Stimulated activated CD8-positive, alpha-beta memory T cell treated with anti-CD3 and anti-CD28 coated beads, Interleukin-15, amount 100 ng/mL, for 4 hours (primary cell): ENCODE measurements around the gene PRR30.
A peak's percentile ranks its signal among the peaks of the same experiment; 100 is the strongest.
"Not testable (repeated sequence)": the region's sequence is repeated elsewhere in the genome, so short reads cannot be mapped to it uniquely, and the experiment has no call there.

Experiments used
- DNase-seq, 2 donors: peaks; one replicate each; pipeline ENCODE4 v3.0.0-alpha.2; 2020; ENCODE audit warnings: low read depth in 2 of 2

The PRR30 gene

DNA sequence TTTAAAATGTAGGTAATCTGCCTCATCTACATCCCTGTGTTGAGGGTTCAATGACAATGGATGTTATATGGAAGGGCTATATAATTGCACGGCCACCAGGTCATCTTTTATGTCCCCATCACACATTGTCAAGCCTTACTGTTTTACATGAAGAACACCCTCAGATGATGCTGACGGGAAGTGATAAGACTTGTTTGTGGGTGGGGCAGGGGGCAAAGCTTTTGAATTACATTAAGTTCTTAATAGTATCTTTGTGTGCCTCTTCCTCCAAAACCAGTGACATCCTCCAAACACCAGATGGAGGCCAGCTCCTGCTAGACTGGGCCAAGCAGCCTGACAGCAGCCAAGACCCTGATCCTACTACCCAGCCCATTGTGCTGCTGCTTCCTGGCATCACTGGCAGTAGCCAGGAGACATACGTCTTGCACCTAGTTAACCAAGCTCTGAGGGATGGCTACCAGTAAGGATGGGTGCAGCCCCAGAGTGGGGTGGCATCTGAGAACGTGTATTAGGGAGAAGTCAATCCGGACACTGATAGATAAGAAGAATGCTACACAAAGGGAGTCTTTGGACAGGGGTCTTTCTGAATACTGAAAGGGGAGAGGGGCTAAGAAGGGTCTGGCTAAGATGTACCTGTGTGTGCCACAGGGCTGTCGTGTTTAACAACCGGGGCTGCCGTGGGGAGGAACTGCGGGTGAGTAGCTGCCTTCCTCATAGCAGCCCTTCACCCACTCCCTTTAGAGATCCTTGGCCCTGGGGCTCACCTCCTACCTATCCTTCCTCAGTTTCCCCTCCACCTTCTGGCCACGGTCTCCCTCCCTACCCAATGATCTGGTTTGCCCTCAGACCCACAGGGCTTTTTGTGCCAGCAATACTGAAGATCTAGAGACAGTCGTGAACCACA is 10.3 kb downstream of the PRR30 start:
- DNase-seq = no peak

DNA sequence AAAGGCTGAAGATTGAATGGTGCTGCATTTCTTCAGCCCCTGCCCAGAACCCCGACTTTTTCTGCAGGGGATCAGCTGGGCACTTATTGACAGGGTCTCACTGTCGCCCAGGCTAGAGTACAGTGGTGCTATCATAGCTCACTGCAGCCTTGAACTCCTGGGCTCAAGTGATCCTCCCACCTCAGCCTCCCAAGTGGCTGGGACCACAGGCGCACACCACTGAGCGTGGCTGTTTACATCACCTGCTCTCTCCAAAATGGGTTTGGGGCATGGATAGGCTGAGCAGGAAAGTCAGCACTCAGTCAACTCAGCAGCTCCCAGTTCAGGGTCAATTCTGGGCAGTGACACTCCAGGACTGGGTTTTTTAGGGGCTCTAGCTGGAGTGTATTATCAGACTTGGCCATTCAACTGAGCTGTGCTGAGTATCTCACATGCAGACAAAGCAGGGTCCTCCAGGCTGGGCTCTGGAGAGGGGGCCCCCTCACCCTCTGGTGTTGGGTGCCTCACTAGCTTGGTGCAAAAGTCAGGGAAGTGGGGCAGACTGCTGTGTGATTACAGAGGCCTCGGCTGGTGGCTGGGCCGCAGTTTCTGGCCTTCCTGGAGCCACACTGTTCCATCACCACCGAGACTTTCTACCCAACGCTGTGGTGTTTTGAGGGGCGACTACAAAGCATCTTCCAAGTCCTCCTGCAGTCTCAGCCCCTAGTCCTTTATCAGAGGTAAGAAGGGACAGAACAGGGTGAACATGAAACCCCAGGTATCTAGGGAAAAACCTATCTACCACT is 11.1 kb downstream of the PRR30 start:
- DNase-seq = no peak

GRCh38 chr2:27126252-27126710 is 12.9 kb downstream of the PRR30 start:
- no peak for DNase-seq

GRCh38 chr2:27125104-27125503 is 14.1 kb downstream of the PRR30 start:
- DNase-seq = no peak

GRCh38 chr2:27123302-27124150 is 15.7 kb downstream of the PRR30 start, which contains the start of gene ABHD1:
Gene ABHD1, plus strand, starts transcription at chr2:27123815. Its CDS starts 134 bp downstream, at chr2:27123949.
- DNase-seq = peak; percentile 19 to 51

GRCh38 chr2:27122791-27123190 is 16.4 kb downstream of the PRR30 start:
- no peak for DNase-seq

GRCh38 chr2:27121906-27122305 is 17.3 kb downstream of the PRR30 start:
- no peak for DNase-seq

GRCh38 chr2:27119330-27119670 is 19.9 kb downstream of the PRR30 start:
- not testable (repeated sequence) for DNase-seq

GRCh38 chr2:27118525-27119329 is 20.5 kb downstream of the PRR30 start, which contains the start of gene CGREF1:
Gene CGREF1, minus strand, starts transcription at chr2:27119128. Its CDS starts 14,762 bp downstream, at chr2:27104366.
- no peak for DNase-seq

- no peak for DNase-seq
Measured at GRCh38 chr2:27117995-27118524, 21.1 kb downstream of the PRR30 start.

DNA sequence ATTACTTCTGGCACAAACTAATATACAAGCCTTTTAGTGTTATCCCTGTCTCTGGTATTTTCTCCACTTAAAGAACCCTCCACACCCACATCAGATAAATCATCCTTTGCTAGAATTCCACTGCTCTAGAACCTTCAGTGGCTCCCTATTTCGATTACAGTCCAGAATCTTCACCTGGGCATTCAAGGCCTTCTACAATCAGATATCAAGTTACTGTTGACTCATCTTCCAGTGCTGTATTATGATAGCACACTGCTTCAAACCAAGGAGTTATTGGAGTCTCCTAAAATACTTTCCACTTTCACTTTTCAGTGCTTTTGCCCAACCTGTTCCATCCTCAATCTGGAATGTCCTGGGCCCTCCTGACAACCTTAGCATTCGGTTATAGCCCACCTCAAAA is 23.7 kb downstream of the PRR30 start:
- DNase-seq = no peak

DNA sequence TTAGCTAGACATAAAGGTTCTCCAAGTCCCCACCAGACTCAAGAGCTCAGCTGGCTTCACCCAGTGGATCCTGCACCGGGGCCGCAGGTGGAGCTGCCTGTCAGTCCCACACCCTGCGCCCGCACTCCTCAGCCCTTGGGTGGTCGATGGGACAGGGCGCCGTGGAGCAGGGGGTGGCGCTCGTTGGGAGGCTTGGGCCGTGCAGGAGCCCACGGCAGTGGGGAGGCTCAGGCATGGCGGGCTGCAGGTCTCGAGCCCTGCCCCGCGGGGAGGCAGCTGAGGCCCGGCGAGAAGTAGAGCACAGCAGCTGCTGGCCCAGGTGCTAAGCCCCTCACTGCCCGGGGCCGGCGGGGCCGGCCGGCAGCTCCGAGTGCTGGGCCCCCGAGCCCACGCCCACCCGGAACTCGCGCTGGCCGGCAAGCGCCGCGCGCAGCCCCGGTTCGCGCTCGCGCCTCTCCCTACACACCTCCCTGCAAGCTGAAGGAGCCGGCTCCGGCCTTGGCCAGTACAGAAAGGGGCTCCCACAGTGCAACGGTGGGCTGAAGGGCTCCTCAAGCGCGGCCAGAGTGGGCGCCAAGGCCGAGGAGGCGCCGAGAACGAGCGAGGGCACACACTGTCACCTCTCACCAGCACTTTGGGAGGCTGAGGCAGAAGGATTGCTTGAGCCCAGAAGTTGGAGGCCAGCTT is 27.7 kb downstream of the PRR30 start:
- DNase-seq = not testable (repeated sequence)

- DNase-seq = not testable (repeated sequence)
Measured at GRCh38 chr2:27110603-27111352, 28.4 kb downstream of the PRR30 start.

GRCh38 chr2:27109083-27109482 is 30.1 kb downstream of the PRR30 start:
- no peak for DNase-seq

GRCh38 chr2:27108221-27108620 is 31.0 kb downstream of the PRR30 start:
- DNase-seq = no peak

DNA sequence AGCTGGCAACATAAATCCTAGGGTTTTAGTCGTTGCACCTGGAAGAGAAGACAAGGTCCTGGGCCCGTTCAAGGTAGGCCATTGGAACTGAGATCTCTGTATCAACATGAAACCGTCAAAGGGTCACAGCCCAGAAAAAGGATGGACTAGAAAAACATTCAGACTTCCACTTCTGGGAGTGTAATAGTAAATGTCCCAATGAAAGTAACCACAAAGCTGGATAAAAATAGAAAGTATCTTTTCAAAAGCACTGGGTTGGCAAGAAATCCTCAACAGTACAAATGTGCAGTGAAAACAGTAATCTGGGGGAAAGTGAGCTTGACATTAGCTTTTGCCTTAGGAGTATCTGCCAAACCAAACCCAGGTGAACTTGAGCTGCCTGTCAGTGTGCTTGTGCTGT is 33.2 kb downstream of the PRR30 start:
- no peak for DNase-seq

GRCh38 chr2:27102329-27102728 is 36.9 kb downstream of the PRR30 start:
- DNase-seq = no peak

- DNase-seq = no peak
Measured at GRCh38 chr2:27100036-27100435, 39.2 kb downstream of the PRR30 start.

GRCh38 chr2:27099334-27099955 is 39.8 kb downstream of the PRR30 start:
- no peak for DNase-seq
